Coronary artery (tissue), 2 donors: Measurements from ENCODE around the gene CKAP2L.

Source experiments
- DNase-seq: peaks from one replicate; pipeline ENCODE4 v3.0.0-alpha.2; 2017; ENCODE audit warnings: low spot score
- H3K27ac ChIP-seq, 2 donors: fragments of 200-600 bp; sonication (generic); one replicate each; pipeline ENCODE4 v1.5.1; 2016 to 2019
- H3K4me3 ChIP-seq: fragments of 200-600 bp; sonication (generic); 2 replicates; pipeline ENCODE4 v1.5.1; 2016; ENCODE audit warnings: mild to moderate bottlenecking, moderate library complexity
- TF ChIP-seq, protein P1 (sequence below): fragments of 200-600 bp; sonication (generic); IDR thresholded peaks from one replicate; pipeline ENCODE4 v1.5.1; 2019; ENCODE audit warnings: antibody characterized with exemption

The CKAP2L gene

DNA sequence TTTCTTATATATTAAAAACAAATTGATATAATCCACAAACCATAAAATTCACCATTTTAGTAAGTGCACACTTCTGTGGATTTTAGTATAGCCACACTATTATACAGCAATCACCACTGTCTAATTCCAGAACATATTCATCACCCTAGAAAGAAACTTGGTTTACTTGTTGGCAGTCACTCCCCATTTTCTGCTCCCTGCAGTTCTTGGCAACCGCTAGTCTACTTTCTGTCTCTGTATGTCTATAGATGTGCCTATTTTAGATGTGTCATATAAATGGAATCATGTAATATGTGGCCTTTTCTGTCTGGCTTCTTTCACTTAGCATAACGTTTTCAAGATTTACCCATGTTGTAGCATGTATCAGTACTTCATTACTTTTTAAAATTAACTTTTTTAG lies 5.7 kb downstream of the CKAP2L start:
- TF ChIP-seq, protein P1, sequence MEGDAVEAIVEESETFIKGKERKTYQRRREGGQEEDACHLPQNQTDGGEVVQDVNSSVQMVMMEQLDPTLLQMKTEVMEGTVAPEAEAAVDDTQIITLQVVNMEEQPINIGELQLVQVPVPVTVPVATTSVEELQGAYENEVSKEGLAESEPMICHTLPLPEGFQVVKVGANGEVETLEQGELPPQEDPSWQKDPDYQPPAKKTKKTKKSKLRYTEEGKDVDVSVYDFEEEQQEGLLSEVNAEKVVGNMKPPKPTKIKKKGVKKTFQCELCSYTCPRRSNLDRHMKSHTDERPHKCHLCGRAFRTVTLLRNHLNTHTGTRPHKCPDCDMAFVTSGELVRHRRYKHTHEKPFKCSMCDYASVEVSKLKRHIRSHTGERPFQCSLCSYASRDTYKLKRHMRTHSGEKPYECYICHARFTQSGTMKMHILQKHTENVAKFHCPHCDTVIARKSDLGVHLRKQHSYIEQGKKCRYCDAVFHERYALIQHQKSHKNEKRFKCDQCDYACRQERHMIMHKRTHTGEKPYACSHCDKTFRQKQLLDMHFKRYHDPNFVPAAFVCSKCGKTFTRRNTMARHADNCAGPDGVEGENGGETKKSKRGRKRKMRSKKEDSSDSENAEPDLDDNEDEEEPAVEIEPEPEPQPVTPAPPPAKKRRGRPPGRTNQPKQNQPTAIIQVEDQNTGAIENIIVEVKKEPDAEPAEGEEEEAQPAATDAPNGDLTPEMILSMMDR: no peak
- Histone ChIP-seq H3K27ac (no peak overlapping the region), H3K4me3 (no peak overlapping the region)
- no peak for DNase-seq

DNA sequence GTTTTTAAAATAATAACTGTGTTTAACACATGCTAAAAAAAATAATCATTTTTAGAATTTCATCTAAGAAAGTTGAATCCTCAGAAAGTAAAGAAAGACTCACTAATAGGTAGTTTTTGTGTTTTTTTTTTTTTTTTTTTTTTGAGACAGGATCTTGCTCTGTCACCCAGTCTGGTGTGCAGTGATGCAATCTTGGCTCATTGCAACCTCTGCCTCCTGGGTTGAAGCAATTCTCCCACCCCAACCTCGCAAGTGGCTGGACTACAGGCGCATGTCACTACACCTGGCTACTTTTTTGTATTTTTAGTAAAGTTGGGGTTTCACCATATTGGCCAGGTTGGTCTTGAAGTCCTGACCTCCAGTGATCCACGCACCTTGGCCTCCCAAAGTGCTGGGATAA lies 7.1 kb downstream of the CKAP2L start:
- no peak overlapping the region for H3K27ac ChIP-seq
- TF ChIP-seq, protein P1: no peak
- DNase-seq: no peak
- H3K4me3 ChIP-seq: no peak overlapping the region

DNA sequence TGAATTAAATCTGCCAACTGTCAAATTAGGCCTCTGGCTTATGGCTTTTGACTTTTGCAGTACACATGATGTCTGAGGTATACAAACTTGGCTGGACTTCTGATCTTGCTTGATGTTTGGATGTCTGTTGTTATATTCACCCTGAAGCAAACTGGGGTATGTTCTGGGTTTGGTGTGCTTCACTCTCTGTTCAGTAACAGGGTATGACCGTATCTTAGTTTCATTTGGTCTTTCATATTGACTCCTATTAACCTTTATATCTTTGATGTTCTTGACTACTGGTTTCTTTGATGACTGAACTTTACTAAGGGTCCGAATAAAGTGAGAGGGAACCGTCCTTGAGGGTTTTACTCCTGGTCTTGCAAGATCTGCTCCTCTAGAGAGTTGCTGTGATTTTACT lies 8.2 kb downstream of the CKAP2L start:
- H3K27ac ChIP-seq: no peak overlapping the region
- no peak overlapping the region for H3K4me3 ChIP-seq
- TF ChIP-seq, protein P1: no peak
- DNase-seq: no peak

DNA sequence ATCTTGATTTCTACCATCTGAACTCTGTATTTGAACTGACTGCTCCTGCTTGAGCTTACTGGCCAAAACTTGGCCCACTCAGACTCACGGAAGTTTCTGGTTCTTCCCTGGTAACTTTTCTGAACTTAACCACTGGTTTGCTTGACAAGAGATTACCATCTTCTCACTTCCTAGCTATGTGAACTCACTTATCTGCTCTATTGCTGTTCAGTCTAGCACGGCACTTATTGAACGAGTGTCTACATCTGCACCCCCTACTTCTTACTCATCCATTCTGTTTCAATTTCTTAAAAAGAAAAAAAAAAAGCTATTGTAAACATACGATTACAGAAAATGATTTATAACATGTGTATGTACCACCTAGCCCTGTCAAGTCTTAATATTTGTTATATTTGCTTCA lies 9.0 kb downstream of the CKAP2L start:
- H3K27ac ChIP-seq: no peak overlapping the region
- no peak for DNase-seq
- H3K4me3 ChIP-seq: no peak overlapping the region
- TF ChIP-seq, protein P1: no peak

DNA sequence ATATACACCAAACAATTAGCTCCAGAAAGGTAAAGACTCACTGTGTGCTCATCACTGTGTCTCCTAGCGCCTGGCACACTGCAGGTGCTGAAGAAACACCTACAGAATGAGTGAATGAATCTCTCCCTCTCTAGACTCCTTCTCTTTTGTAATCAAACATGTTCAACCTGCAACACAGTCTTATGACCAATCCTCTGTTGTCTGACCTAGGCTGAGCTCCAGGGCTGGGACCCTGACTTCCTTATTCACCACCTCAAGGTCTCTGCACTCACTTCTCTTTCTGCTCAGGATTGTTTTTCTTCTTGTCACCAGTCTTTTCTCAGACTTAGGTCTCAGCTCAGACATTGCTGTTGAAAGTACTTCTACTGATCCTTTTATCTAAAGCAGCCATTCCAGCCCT lies 9.8 kb downstream of the CKAP2L start:
- no peak overlapping the region for H3K4me3 ChIP-seq
- DNase-seq: no peak
- H3K27ac ChIP-seq: no peak overlapping the region
- TF ChIP-seq, protein P1: no peak

DNA sequence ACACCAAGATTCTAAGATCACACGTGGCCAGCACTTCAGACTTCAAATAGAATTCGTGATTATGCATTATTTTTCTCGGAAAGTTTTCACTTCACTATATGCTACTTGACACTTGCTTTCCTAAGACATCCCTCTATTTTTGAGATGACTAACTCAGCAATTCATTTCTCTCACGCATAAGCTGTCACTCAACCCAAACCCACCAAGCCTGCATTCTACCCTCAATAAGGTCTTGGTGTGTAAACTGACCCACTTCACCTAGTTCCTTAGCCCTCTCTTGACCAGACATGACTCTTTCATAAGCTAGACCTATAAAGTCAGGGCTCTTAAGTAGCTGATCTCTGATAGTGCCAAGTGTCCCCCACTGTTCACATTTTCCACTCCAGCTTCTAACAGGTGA lies 11.7 kb downstream of the CKAP2L start:
- no peak overlapping the region for H3K27ac ChIP-seq
- no peak overlapping the region for H3K4me3 ChIP-seq
- no peak for DNase-seq
- TF ChIP-seq, protein P1: no peak

DNA sequence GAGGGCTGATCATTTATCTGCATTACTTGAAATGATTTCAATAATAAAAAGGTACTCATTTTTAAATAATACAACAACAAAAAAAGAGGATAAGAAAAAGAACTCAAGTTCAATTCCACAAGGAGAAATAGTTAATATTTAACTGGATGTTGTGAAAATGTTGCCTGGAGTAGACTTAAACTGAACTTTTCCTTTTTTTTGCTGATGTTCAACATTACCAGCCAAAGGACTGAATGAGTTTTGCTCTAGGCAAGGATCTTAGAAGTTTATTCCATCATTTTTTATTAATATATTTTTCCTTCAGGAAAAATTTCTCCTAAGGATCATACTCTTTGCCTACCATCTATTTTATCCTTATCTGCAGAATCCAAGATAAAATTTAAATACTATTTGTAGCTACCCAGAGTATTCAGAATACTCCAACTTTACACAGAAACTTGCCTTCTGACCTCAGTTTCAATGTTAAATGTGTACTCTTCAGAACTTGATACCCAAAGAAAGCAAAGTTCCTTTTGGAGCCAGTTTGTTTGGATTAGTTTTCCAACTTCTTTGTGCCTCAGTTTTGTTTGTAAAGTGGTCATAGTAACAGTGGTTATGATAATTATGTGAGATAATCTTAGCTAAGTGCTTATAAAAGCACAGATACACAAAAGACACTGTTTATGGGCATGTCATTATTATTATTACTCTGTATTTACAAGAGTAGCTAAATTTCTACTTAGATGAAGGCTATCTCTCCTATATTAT lies 12.8 kb downstream of the CKAP2L start:
- TF ChIP-seq, protein P1: no peak
- H3K4me3 ChIP-seq: no peak overlapping the region
- no peak for DNase-seq
- H3K27ac ChIP-seq: no peak overlapping the region
